Ovary (tissue), 3 donors: ENCODE data around the gene FOS.

ENCODE experiments used
- POLR2A ChIP-seq: fragments of 450-650 bp; IDR thresholded peaks from one replicate; pipeline ENCODE4 v1.6.1; 2017; ENCODE audit warnings: antibody characterized with exemption, mild to moderate bottlenecking, moderate library complexity
- TF ChIP-seq, protein P1 (sequence below), 3 donors: fragments of 450-650 bp in 2 of 3; fragments of 200-600 bp in 1 of 3; IDR thresholded peaks; one replicate each; pipeline versions ENCODE4 v1.5.1 to v1.8.0; 2016 to 2022; ENCODE audit warnings: antibody characterized with exemption in 3 of 3, mild to moderate bottlenecking in 1 of 3
- donor health status: DM: no; HTN: no; CAD: no.

DNA sequence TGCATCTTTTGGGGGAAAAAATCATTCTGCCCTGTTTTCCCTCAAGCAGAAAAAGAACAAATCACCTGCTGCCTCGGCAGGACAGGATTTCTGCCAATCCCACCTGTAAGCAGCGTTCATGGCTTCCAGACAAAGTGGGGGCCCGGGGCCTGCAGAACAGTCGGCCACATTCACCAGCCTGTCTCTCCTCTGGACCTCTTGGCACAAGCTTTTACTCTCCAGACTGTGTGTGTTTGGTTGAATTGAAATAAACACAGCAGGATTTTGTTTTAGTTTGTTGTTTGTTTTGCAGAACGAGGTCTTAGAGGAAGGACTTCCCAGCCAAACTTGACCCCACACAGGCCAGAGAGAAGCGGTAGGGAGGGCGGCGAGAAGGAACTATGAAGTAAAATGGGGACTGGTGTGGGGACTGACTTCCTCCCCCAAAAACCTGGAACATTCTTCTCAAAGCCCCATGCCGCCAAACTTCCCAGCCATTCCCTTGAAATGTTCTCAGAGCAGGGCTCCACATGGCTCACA lies 41.7 kb upstream of the FOS start:
- TF ChIP-seq, protein P1, sequence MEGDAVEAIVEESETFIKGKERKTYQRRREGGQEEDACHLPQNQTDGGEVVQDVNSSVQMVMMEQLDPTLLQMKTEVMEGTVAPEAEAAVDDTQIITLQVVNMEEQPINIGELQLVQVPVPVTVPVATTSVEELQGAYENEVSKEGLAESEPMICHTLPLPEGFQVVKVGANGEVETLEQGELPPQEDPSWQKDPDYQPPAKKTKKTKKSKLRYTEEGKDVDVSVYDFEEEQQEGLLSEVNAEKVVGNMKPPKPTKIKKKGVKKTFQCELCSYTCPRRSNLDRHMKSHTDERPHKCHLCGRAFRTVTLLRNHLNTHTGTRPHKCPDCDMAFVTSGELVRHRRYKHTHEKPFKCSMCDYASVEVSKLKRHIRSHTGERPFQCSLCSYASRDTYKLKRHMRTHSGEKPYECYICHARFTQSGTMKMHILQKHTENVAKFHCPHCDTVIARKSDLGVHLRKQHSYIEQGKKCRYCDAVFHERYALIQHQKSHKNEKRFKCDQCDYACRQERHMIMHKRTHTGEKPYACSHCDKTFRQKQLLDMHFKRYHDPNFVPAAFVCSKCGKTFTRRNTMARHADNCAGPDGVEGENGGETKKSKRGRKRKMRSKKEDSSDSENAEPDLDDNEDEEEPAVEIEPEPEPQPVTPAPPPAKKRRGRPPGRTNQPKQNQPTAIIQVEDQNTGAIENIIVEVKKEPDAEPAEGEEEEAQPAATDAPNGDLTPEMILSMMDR (IDR thresholded peaks at IDR 0.05): no peak
- TF ChIP-seq POLR2A: no peak
